ENCODE results near the gene TMSB10.

DNA sequence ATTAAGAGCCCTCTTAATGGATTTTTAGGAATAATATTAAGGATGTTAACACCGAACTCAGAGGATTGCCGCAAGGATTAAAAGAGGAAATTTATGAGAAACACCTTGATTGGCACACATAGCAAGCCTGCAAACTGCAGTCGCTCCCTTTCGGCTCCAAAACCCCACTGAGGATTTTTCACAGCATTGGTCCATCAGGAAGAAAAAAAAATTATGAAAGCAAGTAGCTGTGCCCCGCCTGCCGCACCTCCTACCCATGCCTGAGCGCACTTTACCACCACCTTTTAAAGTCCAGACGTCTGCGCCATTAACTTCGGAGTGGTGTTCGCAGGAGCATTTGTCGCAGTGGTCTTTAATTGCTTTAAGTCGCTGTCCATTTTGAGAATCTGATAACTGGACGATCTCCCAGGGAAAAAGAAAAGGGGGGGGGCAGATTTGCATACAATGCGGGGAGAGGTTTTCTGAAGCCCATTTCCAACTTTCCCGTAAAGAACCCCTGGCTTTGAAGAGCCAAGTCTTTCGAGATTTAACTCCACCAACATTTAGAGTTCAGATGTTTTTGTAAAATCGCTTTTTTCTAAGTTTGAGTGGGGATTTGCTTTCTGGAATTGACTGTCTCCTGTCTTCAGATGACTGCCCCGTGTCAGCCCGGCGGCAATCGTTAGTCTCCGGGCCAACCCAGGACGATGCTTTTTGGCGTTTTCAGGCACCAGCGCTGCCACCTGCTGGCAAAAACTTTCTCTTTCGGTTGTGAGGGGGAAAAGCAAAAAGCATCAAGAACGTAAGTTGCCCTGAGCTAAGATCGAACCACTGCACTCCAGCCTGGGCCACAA, 23.7 kb upstream of the TMSB10 start:
- TF ChIP-seq, protein P1, sequence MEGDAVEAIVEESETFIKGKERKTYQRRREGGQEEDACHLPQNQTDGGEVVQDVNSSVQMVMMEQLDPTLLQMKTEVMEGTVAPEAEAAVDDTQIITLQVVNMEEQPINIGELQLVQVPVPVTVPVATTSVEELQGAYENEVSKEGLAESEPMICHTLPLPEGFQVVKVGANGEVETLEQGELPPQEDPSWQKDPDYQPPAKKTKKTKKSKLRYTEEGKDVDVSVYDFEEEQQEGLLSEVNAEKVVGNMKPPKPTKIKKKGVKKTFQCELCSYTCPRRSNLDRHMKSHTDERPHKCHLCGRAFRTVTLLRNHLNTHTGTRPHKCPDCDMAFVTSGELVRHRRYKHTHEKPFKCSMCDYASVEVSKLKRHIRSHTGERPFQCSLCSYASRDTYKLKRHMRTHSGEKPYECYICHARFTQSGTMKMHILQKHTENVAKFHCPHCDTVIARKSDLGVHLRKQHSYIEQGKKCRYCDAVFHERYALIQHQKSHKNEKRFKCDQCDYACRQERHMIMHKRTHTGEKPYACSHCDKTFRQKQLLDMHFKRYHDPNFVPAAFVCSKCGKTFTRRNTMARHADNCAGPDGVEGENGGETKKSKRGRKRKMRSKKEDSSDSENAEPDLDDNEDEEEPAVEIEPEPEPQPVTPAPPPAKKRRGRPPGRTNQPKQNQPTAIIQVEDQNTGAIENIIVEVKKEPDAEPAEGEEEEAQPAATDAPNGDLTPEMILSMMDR (conservative IDR thresholded peaks at IDR 0.05; ENCODE audit: low read length), result peak; percentile 91
- peak; percentile 91; the same call in 1 of the 2 replicates for TF ChIP-seq EZH2phosphoT487 (IDR thresholded peaks at IDR 0.05; ENCODE audit: borderline replicate concordance, low read depth, low read length)
